Measurements from ENCODE around the gene YTHDF1. TPM values are rescaled to one million over a fixed set of nuclear protein-coding genes. Genes with fewer than 3 reads are reported as not detected.

The YTHDF1 gene
- total RNA-seq, 1 donor from 2014 or later = 13.0 TPM

DNA sequence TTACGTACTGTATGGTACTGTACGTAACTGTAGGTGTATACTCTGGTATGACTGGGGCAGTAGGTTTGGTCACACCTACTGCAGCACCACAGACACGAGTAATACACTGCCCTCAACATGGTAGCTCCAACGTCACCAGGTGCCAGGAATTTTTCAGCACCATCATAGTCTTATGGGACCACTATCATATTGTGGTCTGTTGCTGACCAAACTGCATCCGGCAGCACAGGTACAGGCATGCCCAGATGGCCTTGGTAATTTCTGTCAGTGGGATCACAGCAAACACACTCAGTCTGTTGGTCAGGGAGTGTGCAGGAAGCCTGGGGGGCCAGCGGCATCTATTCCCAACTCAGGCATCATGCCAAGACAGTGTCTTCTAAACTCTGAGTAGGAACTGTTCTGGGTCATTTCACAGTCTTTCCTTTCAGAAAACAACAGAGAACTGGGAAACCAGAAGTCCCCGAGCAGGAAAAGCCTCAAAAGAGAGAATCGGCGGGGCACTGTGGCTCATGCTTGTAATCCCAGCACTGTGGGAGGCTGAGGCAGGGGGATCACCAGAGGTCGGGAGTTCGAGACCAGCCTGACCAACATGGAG is 5.8 kb downstream of the YTHDF1 start:
- DNase-seq (ENCODE audit: low spot score) = no peak

DNA sequence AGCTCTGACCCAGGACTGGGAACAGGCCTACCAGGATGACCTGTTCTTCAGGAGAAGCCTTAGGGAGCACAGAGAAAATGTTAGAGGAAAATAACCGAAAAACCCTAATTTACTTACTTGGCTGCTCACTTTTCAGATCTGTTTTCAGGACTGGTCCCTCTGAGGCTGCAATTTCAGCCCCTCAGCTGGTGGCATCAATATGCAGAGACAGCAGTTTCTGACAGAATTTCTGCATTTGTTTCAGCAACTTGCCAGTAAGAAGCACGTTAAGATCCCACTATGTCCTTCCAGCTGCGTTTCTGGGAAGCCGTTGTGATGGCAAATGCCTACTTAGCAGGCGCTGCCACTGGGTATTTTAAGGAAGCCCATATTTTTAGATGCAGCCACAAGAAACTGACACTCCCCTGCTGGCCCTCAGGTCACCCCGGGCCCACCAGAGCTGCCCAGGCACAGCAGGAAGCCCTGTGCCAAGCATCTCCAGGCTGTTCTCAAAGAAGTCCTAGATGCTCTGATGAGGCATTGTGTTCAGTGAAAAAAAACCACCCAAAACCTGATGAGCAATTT is 7.5 kb downstream of the YTHDF1 start:
- DNase-seq (ENCODE audit: low spot score) = no peak

- DNase-seq (ENCODE audit: low spot score) = no peak
These were observed 9.1 kb downstream of the YTHDF1 start for GRCh38 chr20:63206878-63207277.

DNA sequence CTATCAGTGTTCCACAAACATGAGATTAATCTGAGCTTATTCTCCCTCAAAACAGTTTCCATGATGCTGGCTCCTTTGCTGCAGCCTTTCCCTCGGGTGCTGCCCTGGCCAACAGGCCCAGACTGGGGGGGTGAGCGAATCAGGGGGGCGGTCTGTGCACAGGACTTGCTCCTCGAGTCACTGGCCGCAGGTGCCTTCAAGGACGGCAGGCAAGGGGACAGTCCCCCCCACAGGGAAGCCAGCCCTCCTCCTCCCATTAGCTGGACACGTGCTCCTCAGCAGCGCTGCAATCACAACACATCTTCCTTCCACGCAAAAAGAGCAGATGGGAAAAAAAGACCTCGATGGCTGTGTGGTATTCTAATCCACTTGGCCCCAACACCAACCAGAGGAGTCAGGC is 10.0 kb downstream of the YTHDF1 start:
- DNase-seq (ENCODE audit: low spot score) = no peak

DNA sequence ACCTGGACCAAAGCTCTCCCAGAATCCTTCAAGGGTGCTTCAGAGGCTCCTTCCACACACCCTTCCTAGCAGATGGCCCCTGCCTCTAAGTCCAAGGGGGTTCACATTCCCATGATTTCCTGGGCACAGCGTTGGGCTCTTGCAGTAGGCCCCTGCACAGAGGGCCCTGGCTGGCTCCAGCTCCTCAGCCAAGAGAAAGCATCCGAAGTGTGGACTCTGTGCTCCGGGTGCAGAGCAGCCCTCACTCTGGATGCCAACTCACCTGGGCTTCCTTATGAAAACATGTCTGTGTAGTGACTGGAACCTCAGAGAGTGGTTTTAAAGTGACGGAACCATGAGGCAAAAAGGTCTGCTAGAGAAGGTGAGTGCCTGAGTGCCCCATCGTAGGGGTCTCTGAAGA is 11.6 kb downstream of the YTHDF1 start:
- DNase-seq (ENCODE audit: low spot score) = no peak

DNA sequence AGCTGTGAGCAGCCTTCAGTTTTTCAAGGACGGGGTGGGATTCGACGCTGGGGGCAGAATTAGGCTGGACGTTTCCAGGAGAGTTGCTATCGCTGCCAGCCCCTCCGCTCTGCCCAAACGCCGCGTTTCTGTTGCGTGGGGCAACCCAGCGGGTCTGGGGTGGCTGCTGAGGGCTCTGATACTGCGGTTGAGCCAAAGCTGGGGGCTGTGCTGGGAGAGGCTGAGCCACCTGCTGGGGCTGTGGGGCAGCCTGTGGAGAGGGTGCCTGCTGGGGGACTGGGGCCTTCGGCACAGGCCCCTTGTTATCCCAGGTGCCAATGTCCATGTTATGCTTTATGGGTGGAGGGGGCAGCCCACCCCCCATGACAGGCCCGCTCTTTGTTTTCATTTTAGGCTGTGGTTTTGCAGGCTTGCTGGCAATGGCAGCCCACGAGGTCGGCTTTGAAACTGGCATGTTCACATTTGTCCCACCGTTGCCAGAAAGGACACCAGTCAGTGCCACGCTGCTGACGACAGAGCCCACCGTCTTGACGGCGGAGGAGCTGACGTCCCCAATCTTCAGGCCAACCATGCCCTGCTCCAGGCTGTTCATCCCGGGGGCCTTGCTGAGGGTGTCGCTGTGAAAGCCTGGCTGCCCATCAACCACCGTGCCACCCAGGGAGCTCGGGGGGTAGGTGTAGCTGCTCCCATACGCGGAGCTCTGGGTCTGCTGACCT is 13.0 kb downstream of the YTHDF1 start:
- DNase-seq (ENCODE audit: low spot score) = no peak

GRCh38 chr20:63202021-63202420 is 13.9 kb downstream of the YTHDF1 start:
- DNase-seq (ENCODE audit: low spot score) = no peak

- no peak for DNase-seq (ENCODE audit: low spot score)
These were observed 17.3 kb downstream of the YTHDF1 start for GRCh38 chr20:63198606-63199005.

DNA sequence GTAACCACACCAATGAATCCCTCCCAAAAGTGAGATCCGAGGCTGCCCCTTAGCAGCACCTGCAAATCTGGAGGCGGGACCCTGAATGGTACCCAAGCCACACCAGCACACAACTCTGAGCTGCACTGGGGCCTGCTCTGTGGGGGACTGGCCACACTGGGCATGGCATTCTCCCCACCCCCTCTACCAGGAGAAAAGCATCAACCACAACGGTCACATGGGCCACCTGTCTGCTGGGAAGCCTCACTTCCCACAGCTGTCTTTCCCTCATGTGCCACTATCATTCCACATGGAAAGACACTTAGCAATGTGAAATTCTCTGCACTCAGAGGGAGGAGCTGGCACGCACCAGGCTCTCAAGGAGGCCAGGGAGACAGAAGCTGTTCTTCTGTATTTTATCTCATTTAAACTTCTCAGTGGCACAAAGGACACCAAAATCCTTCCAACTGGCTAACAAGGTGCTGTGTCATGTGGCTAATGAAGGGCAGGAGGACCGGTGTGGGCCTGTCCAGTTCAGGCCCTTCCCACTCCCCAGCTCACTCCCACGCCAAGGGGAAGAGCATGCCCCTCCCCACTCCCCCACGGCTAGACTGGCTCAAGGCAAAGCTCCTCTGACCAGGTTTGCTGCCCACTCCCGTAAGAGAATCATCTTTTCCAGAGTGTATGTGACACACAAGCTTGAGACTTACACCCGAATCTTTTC is 19.0 kb downstream of the YTHDF1 start:
- DNase-seq (ENCODE audit: low spot score) = no peak

DNA sequence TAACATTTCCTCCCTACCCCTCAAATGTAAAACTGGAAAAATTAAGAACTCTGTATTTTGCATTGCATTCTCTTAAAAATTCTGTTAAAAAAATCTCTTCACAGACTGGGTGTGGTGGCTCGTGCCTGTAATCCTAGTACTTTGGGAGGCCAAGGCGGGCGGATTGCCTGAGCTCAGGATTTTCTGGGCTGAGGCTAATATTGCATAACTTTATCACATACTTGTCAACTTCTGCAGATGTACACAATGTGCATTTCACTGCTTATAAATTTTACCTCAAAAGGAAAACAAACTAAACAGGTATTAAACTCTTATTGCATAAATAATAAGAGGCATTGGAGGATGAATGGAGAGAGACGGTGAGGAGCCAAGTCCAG is 21.1 kb downstream of the YTHDF1 start:
- DNase-seq (ENCODE audit: low spot score) = no peak

DNA sequence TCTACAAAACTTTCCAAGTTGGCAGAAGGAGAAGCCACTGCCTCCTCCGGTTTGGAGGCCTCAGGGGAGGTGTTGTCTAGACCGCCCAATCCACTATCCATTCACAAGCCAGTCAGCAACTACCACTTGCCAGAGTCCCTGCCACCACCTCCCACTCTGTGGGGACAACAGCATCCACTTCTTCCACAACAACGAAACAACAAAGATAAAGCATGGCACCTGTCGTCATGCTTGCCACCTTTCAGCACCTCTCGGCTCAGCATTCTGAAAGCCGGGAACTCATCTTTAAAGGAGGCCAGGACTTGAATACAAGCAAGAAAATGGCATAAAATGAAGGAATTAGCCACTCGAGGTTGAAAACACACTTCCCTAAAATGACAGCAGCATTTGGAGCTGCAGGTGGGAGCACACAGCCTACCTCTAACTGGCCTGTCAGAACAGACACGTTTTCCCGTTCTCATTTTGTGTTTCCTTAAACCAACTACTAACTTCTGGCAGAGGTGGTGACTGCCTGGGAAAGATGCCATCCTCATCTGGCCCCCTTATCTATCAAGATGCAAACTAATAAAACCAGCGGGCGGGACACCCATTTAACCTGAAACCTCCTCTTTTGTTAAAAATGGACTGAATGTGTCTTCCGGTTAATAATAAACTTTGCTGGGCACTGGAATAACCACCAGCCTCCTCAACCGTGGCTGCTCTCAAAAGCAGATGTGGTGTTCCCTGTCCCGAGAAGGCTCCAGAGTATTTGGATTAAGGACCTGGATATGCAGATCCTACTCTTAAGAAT is 21.7 kb downstream of the YTHDF1 start:
- DNase-seq (ENCODE audit: low spot score) = no peak

DNA sequence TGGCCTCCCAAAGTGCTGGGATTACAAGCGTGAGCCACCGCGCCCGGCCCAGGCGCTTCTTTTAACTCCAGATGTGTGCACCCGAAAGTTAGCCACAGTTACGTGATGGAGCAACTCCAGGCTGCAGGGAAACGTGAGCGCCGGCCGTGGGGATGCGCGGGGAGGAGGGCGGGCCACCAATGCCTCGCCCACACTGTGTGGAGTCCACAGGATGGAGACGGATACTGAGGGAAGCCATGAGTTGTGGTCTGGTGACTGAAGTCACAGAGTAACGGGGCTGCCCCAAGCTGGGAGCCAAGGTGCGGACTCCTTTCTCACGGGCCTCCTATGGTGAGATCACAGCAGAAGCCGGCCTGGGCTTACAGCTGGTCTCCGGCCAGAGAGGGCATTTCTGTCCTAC is 23.2 kb downstream of the YTHDF1 start:
- no peak for DNase-seq (ENCODE audit: low spot score)

DNA sequence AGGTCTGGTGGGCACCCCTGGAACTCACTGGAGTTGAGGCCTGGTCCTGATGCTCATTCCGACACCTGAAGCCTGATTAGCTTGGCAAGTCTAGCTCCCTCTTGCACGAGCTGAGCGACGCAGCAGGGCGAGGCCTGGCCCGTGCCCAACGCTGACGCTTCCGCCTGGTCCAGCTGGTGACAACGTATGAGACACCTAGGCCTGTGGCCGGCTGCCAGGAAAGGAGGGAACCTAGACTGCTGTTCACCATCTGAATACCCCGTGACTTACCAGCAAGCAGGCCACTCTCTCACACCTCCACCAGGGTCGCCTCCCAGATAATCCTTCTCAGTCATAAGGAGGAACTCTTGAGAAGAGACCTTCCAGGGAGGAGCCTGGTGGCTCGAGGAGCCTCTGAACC is 24.5 kb downstream of the YTHDF1 start:
- no peak for DNase-seq (ENCODE audit: low spot score)

- no peak for DNase-seq (ENCODE audit: low spot score)
These were observed 25.1 kb downstream of the YTHDF1 start for GRCh38 chr20:63190828-63191227.

GRCh38 chr20:63189846-63190559 is 25.9 kb downstream of the YTHDF1 start:
- DNase-seq (ENCODE audit: low spot score) = no peak

DNA sequence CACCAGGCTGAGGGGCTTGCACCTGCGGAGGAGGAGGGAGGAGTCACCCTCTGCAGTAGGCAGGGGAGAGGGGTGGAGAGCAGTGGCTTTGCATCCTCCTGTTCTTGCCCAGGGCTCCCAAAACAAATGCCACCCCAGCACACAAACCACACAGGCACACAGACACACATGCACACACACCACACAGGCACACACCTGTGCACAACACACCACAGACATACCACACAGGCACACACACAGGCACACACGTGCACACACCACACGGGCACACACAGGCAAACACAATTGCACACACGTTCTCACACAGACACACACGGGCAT is 26.6 kb downstream of the YTHDF1 start:
- no peak for DNase-seq (ENCODE audit: low spot score)

DNA sequence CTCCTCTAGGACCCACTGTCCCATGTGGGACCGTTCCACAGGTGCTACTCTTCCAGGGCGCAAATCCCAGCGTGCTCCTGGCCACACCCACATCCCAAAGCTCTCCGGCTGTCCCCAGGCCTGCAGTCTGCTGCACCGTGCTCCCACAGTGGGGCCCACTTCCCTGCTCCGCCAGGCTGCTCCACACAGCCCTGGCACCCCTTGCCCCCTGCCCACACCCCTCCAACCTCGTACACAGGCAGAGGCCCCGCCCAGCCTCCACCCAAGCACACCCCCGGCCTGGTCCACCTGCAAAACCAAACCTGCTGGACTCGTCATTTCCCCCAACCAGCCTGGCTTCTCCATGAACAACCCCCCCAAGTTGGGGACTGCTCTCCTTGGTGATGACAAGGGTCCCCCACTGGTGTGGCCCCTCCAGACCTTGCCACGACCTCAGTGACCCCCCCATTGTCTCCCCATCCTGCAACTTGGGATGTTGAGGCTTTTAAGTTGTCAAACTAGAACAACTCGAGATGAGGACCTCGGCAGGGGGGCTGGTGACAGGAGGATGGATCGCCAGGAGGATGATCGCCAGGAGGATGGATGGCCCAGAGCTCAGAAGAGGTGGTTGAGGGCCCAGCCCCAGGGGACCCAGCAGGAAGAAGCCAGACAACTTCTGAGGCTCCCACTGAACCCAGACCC is 27.1 kb downstream of the YTHDF1 start:
- DNase-seq (ENCODE audit: low spot score) = no peak

DNA sequence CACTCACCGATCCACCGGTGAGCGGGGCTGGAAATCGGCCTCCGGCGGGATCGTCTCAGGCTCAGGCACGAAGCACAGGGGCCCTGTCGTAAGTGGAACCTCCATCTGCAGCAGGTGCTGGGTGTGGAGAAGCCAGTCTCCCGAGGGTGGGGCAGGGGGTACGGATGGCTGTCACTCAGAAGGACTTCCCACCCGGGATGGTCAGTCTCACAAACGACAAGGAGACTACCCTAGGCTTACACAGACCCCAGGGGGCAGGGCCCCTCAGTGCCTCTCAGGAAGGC is 27.8 kb downstream of the YTHDF1 start:
- no peak for DNase-seq (ENCODE audit: low spot score)

- no peak for DNase-seq (ENCODE audit: low spot score)
These were observed 28.4 kb downstream of the YTHDF1 start for GRCh38 chr20:63187338-63188158.
